Stimulated activated CD8-positive, alpha-beta memory T cell treated with anti-CD3 and anti-CD28 coated beads, Interleukin-7, amount 100 ng/mL, for 48 hours (primary cell): ENCODE results near the gene MCEE.
"Not testable (repeated sequence)": the region's sequence is repeated elsewhere in the genome, so short reads cannot be mapped to it uniquely, and the experiment has no call there.

Source experiments
- DNase-seq, 2 donors: peaks; one replicate each; pipeline ENCODE4 v3.0.0-alpha.2; 2020; ENCODE audit warnings: low read depth in 1 of 2; ENCODE audit errors: extremely low read depth in 1 of 2

Gene MCEE

DNA sequence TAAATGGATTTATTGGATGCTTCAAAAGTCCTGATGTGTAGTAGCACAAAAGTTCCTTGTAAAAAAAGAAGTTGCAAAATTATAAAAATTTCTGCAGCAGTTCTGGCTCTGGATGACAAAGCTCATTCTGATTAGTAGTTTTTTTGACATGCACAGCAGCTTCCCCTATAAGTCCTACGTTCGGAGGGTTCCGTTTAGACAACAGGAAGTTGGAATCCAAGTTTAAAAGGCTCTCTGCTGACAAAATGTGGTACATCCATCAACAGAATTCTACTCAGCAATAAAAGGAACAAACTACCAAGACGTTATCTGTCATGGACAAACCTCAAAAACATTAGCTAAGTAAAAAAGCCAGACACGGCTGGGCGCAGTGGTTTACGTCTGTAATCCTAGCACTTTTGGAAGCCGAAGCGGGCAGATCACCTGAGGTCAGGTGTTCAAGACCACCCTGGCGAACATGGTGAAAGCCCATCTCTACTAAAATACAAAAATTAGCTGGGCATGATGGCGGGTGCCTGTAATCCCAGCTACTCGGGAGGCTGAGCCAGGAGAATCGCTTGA, 46.2 kb downstream of the MCEE start:
- DNase-seq = not testable (repeated sequence)

DNA sequence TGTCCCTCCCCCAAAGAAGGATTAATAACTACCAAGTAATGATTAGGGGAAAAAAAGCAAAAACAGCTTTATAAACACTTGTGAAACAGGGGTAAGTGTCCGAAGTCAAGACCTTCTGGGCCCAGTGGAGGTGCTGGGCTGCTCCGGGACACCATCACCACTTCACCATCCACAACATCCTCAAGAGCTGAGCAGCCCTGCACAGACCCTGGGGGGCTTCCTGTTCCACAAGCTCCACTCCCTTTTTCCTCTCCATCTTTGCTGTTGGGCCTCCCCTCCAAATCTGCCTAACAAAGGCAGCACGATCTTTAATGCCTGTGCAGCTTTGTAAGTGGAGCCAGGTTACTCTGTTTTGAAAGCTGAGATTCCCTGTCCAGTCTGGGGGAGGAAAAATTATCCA, 46.7 kb downstream of the MCEE start:
- DNase-seq = not testable (repeated sequence)

DNA sequence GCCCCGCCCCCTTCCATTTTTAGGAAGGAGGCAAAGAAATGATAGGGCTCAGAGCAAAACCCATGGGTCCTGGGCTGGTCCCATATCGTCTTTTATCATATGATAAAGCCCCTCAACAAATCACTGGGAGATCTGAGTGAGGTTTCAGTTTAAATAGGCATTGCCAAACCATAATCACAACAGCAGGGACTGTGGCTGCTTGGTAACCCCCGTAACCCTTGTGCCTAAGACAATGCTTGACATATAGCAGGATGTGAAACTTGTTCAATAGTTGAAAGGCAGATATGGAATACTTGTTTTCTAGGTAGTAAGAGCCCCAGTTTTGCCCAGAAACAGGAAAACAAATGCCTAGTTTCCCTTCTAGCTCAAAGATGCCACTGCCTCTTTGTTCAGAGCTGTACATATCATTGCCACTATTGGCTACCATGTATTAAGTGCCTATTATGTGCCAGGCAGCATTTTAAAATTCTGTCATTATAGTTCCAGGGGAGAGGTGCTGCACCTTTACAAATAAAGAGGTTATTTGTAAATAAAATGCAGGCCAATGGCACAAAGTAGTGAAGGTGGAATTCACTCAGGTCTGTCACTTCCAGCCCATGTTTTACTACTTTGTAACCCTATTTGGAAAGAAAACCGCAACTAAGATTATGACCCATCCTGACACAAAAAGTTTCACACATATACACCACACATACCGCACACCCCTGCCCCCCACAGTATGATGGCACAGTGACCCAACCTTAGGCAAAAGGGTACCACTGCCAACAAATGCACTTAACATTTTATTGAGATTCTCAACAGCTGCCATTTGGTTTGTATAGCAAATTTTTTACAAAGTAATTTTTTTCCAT, 47.4 kb downstream of the MCEE start:
- peak; percentile 41 to 69 for DNase-seq

DNA sequence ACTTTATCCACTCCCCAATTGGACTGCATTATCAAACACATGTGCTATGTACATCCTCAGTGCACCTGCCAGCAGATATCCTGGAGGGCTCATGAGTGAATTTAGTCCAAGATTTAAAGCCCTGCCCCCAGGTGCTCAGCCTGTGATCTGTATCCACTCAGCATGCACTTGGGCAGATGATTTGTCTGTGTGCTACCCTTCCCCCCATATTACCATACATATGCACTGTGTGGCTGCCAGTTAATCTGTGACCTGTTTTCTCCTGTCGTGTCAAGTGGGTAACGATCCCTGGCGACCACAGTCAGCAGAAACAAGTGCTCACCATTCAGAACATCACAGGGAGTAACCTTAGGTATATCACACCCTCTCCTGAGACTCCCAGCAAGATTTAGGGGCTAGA, 51.4 kb downstream of the MCEE start:
- DNase-seq = no peak

DNA sequence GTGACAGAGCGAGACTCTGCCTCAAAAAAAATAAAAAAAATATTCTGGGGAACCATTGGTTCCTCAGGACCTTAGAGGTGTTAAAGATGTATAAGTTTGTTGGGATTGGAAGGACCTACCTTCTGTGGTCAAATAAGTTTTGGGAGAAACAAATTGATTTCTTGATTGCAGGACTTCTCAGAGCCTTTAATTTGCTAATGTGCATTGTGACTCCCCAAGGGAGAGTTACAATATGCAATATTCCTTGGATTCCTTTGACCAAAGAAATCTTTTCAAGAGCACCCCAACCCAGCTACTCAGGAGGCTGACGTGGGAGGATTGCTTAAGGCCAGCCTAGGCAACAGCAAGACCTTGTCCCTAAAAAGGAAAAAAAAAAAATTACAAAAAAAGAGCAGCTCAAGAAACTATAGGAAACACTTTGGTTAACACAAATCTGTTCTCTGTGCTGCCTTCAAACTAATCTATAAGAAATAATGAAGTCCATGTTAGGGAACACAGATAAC, 55.1 kb downstream of the MCEE start:
- DNase-seq = no peak

- DNase-seq = no peak
These were observed 56.6 kb downstream of the MCEE start for GRCh38 chr2:71073475-71073874.

DNA sequence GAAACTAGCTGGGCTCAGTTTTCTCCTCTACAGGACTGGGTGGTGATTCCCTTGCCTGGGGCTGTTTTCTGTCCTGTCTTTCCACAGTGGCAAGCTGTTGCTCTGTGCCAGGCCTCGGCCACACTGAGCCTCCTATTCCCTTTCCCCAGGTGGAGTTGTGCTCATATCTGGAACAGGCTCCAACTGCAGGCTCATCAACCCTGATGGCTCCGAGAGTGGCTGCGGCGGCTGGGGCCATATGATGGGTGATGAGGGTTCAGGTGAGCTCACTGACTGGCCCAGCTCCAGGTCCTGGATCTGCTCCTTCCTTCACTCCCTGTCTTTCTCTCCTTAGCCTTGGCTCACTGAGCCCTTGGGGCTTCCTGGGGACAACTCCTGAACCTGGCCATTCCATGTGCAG, 57.5 kb downstream of the MCEE start:
- DNase-seq = no peak

GRCh38 chr2:71071681-71072398, 58.2 kb downstream of the MCEE start:
- peak; percentile 22 to 31 for DNase-seq

DNA sequence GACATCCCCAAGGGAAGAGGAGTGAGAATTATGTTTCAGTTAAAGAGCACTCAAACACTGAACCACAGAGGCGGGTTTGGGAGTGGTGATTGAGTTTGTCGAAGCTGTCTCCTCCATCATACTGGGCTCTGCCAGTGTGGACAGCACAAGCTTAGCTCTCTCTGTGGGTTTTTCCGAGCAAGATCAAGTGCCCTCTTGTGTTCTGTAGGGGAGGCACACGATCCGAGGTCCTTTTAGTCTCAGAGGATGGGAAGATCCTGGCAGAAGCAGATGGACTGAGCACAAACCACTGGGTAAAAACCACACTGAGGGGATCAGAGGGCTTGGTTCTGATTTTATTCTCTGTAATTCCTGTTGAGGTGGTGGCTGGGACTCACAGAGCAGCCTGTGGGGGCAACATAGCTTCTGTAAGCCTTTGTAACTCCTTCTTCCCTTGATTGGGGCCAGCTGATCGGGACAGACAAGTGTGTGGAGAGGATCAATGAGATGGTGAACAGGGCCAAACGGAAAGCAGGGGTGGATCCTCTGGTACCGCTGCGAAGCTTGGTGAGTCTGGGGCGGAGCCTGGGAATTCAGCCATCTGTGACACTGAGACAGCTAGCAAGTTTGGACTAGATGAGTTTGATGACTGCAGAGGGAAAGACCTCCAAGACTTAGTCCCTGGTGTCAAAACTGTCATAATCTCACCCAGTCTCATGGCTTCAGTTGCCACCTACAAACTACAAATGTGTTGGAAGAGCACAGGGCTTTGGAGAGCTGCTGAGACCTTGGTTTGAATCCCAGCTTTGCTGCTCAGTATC, 59.5 kb downstream of the MCEE start:
- no peak for DNase-seq

- no peak for DNase-seq
These were observed 60.7 kb downstream of the MCEE start for GRCh38 chr2:71069376-71069775.

DNA sequence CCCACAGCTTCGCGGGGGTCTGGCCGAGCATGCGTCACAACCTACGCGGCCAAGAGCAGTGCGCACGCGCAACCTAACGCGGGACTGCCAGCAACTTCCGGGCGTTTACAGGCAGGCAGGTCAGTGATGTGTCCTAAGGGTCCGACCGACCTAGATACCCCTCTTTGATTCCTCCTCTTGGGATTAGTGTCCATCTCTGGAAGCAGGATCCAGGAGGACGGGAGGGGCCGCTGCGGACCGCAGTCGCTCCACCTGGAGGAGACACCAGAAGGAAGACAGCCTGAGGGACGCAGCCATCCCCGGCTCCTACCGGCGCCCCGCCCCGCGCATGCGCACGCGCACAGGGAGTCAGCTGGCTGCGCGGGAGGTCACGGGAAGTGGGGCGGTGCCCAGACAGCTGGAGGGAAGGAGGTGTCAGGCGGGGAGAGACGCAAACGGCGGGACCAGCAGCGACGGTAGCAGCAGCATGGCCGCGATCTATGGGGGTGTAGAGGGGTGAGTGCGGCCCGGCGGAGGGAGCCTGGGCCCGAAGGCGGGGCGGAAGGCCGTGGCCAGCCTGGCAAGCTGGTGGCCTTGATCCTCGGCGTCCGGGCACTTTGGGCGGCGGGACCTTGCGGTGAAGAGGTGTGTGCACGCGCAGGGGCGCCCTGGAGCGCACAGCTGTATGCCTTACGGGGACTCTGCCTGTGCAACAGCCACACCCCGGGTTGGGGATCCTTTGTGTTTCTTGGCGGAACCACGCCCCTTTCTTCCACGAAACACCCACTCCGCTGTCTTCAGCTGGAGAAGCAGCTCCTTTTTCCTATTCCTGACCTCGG, 61.6 kb downstream of the MCEE start, which contains the start of gene NAGK:
Gene NAGK (plus strand): TSS at position 431 of the 818 bp plus-strand sequence. CDS start 36 bp downstream, at position 467.
- DNase-seq = peak; percentile 93 to 94

GRCh38 chr2:71067567-71068217, 62.3 kb downstream of the MCEE start:
- no peak for DNase-seq

GRCh38 chr2:71066856-71067255, 63.2 kb downstream of the MCEE start:
- DNase-seq = no peak

- DNase-seq = no peak
These were observed 65.0 kb downstream of the MCEE start for GRCh38 chr2:71064754-71065621.

DNA sequence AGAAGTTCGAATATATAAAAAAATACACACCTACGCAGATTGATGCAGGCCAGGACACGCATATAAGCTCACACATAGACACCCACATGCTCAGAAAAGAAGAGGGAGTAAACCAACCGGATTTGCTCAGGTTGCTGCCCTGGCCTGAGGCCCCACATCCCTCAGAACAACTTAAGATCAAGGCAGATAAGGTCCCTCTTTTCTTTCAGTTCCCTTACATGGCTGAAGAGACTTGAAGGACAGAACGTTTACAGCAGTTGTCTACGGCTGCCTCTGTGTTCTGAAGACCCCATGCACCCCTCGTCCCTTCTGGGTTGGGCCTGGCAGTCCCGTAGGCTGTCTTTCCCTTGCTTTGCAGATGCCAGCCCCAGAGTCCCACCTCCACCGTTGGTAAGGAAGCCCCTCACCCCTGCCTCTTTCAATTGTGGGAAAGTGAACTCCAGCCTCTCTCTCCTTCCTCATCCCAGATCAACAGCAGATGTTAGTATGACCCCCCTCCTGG, 65.9 kb downstream of the MCEE start:
- no peak for DNase-seq

GRCh38 chr2:71063216-71063615, 66.8 kb downstream of the MCEE start:
- DNase-seq = no peak

DNA sequence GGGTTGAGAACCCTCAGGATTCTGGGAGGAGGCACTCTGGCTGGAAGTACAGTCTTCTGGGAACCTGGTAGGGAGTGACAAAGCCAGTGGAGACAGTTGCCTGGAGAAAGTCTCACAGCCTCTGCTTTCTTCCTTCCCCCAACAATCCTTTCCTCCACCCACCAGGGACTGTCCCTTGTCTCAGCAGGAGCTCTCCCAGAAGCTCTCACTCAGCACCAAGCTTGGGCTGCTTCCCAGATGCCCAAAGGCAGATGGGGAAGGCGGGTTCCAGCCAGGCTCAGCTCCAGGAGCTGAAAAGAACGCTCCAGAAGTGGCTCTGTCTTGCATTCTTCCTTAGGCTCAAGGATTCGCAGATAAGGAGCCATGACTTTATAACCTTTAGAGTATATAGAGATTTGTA, 69.2 kb downstream of the MCEE start:
- DNase-seq = no peak

DNA sequence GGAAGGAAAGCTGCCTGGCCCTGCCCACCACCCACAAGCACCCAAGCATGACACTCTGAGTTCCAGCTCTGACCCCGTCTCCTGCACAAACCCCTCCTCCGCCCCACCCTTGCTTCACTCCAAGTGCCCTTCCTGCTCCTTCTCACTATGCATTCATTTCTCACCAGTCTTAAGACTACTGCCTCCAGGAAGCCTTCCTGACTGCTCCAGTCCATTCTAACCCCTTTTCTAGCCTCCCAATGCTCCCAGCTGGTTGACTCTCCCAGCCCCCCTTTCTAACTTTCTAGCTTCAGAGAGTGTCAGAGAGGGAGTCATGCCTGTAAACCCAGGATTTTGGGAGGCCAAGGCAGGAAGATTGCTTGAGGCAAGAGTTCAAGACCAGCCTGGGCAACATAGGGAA, 69.8 kb downstream of the MCEE start:
- no peak for DNase-seq
